SU-DHL-6 (cell line): ENCODE results near the gene FUT8.

Experiments
- EZH2phosphoT487 ChIP-seq: fragments of 200-600 bp; sonication (generic), shearing (Covaris generic); conservative IDR thresholded peaks from 2 replicates; pipeline ENCODE4 v1.6.1; 2018; ENCODE audit warnings: mild to moderate bottlenecking, antibody characterized with exemption, low read length, moderate library complexity, mixed read lengths
- TF ChIP-seq, protein P1 (sequence below): fragments of 200-600 bp; sonication (generic); IDR thresholded peaks from one replicate; pipeline ENCODE4 v1.5.1; 2017; ENCODE audit warnings: antibody characterized with exemption, mild to moderate bottlenecking, low read length, moderate library complexity; ENCODE audit not compliant: insufficient read depth, poor library complexity, severe bottlenecking

DNA sequence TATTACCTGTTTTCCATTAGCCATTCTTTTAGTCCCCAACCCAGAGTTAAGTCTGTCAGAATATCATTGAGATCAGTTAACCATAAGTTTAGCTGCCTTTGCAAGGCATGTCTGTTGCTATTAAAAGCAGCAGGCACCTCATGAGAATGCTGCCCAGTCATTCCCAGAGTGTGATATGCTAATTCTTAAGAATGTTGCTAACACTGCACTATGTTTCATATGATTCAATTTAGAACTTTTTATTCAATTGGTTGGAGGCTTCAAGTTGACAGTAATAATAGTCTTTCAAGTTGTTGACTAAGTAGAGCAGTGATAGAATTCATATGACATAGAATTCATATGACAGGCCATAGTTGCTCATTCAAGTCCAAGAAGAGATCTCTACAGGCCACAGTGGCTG is 292.3 kb downstream of the FUT8 start:
- TF ChIP-seq, protein P1, sequence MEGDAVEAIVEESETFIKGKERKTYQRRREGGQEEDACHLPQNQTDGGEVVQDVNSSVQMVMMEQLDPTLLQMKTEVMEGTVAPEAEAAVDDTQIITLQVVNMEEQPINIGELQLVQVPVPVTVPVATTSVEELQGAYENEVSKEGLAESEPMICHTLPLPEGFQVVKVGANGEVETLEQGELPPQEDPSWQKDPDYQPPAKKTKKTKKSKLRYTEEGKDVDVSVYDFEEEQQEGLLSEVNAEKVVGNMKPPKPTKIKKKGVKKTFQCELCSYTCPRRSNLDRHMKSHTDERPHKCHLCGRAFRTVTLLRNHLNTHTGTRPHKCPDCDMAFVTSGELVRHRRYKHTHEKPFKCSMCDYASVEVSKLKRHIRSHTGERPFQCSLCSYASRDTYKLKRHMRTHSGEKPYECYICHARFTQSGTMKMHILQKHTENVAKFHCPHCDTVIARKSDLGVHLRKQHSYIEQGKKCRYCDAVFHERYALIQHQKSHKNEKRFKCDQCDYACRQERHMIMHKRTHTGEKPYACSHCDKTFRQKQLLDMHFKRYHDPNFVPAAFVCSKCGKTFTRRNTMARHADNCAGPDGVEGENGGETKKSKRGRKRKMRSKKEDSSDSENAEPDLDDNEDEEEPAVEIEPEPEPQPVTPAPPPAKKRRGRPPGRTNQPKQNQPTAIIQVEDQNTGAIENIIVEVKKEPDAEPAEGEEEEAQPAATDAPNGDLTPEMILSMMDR = no peak
- no peak for TF ChIP-seq EZH2phosphoT487
